Measurements from ENCODE around the gene STX19.
"Not testable (repeated sequence)": the region's sequence is repeated elsewhere in the genome, so short reads cannot be mapped to it uniquely, and the experiment has no call there.

The STX19 gene

GRCh38 chr3:94028093-94028837 is at the start of gene STX19:
Gene STX19 (minus strand): TSS chr3:94028597. CDS start chr3:94015269, 13,328 bp downstream.
- DNase-seq = no peak

GRCh38 chr3:94076055-94076454 is 47.7 kb upstream of the STX19 start:
- DNase-seq = no peak

- no peak for DNase-seq
Measured at GRCh38 chr3:94071713-94072284, 43.4 kb upstream of the STX19 start.

GRCh38 chr3:94070341-94070911 is 42.0 kb upstream of the STX19 start:
- no peak for DNase-seq

- no peak for DNase-seq
Measured at GRCh38 chr3:94069194-94069813, 40.9 kb upstream of the STX19 start.

GRCh38 chr3:94066506-94067500 is 38.4 kb upstream of the STX19 start:
- DNase-seq = no peak

- DNase-seq = no peak
Measured at GRCh38 chr3:94065819-94066480, 37.6 kb upstream of the STX19 start.

GRCh38 chr3:94065122-94065521 is 36.7 kb upstream of the STX19 start:
- no peak for DNase-seq

GRCh38 chr3:94064243-94064860 is 36.0 kb upstream of the STX19 start:
- DNase-seq = no peak

GRCh38 chr3:94063496-94064119 is 35.2 kb upstream of the STX19 start:
- DNase-seq = no peak

- DNase-seq = peak; percentile 74
Measured at GRCh38 chr3:94062513-94063404, 34.4 kb upstream of the STX19 start, which contains the start of the genes DHFR2 and NSUN3. Gene DHFR2 (minus strand): TSS chr3:94062916. CDS start chr3:94061511, 1,405 bp downstream. Gene NSUN3 (plus strand): TSS chr3:94063061. CDS start chr3:94063127, 66 bp downstream.

- DNase-seq = no peak
Measured at GRCh38 chr3:94061297-94061696, 32.9 kb upstream of the STX19 start.

- DNase-seq = no peak
Measured at GRCh38 chr3:94050546-94050945, 22.1 kb upstream of the STX19 start.

- no peak for DNase-seq
Measured at GRCh38 chr3:94049267-94049666, 20.9 kb upstream of the STX19 start.

- no peak for DNase-seq
Measured at GRCh38 chr3:94046533-94046932, 18.1 kb upstream of the STX19 start.

GRCh38 chr3:94044100-94044936 is 15.9 kb upstream of the STX19 start:
- DNase-seq = not testable (repeated sequence)

GRCh38 chr3:94043285-94043684 is 14.9 kb upstream of the STX19 start:
- no peak for DNase-seq

GRCh38 chr3:94036909-94037507 is 8.6 kb upstream of the STX19 start:
- DNase-seq = no peak
